AG04450 (cell line): Measurements from ENCODE around the gene SCNN1G. TPM values are rescaled to one million over a fixed set of nuclear protein-coding genes. Genes with fewer than 3 reads are reported as not detected.
"Not testable (repeated sequence)": the region's sequence is repeated elsewhere in the genome, so short reads cannot be mapped to it uniquely, and the experiment has no call there.

Experiments
- CTCF ChIA-PET: fragments of 300-600, 350-600 bp; formaldehyde crosslinking; extraction: SDS; loops from one replicate; lab custom pipeline; 2022; ENCODE audit warnings: antibody characterized with exemption, inconsistent platforms; lab: Charles Lee
- POLR2A ChIA-PET: fragments of 350-600 bp; formaldehyde crosslinking; extraction: SDS; loops from one replicate; lab custom pipeline; 2021; ENCODE audit warnings: antibody characterized with exemption, inconsistent platforms; lab: Yijun Ruan, JAX
- DNase-seq: peaks from one replicate; pipeline ENCODE4 v3.0.0-alpha.2; 2011; ENCODE audit warnings: low read depth, low spot score
- H3K27ac ChIP-seq: one replicate; pipeline ENCODE4 v1.5.1; 2012; ENCODE audit warnings: low read depth, low read length, control low read depth
- H3K27me3 ChIP-seq: one replicate; pipeline ENCODE4 v1.6.0; 2012; ENCODE audit warnings: low read length; ENCODE audit not compliant: control insufficient read depth, insufficient read depth
- H3K4me3 ChIP-seq: 2 replicates; pipeline ENCODE4 v1.5.1; 2011; ENCODE audit warnings: mild to moderate bottlenecking, low read depth, low read length, control low read depth
- H3K9me3 ChIP-seq: 2 replicates; pipeline ENCODE4 v1.5.1; 2012; ENCODE audit warnings: low read length; ENCODE audit not compliant: control insufficient read depth, insufficient read depth
- CTCF ChIP-seq: IDR thresholded peaks from 2 replicates; pipeline ENCODE4 v1.5.1; 2011; ENCODE audit warnings: low read depth, low read length, control low read depth, inconsistent platforms
- polyA plus RNA-seq: library from polyadenylated mRNA; depleted of rRNA; stranded (reverse); fragments of >200 nt; gene quantifications from 2 replicates; pipeline ENCODE4 v1.2.3, GENCODE V29; 2011

Gene SCNN1G
- polyA plus RNA-seq, 1 experiment = not detected

DNA sequence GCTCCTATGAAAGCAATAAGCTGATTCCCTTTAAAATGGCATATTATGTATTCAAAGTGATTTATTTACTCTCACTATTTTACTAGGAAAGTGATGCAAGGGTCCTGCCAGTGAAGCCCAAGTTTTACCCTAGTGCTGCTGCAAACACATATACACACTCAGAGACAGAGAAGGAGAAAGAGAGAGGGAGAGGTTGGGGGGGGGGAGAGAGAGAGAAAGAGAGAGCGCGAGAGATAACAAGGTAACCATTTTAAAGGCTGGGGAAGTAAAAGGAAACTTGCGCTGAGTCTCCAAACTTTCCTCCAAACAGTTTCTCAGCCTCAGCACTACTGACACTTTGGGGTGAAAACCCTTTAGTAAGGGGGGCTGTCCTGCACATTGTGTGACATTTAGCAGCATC lies 39.2 kb upstream of the SCNN1G start:
- DNase-seq = no peak
- Histone ChIP-seq H3K27ac (no peak overlapping the region), H3K27me3 (no peaks in the 10 kb centered on the region), H3K9me3 (no peaks in the 10 kb centered on the region; the same call in 1 of the 2 replicates), H3K4me3 (no peak overlapping the region)
- POLR2A ChIA-PET = no interaction called here
- CTCF ChIA-PET = interaction anchor here (0.6 to 1.7 kb wide), 2 partner anchors 18 to 291 kb away, joined by 3 to 11 read pairs; no protein-coding TSS in a partner anchor
- no peak for TF ChIP-seq CTCF

- POLR2A ChIA-PET, H3K9me3 ChIP-seq, H3K4me3 ChIP-seq, H3K27ac ChIP-seq, H3K27me3 ChIP-seq, DNase-seq: not testable (repeated sequence)
- CTCF ChIA-PET = interaction anchor here (0.7 to 1.8 kb wide), 2 partner anchors 12 to 291 kb away, joined by 3 to 6 read pairs; no protein-coding TSS in a partner anchor
Measured at GRCh38 chr16:23144393-23144792, 38.2 kb upstream of the SCNN1G start.

GRCh38 chr16:23145186-23145585 lies 37.4 kb upstream of the SCNN1G start:
- CTCF ChIA-PET = interaction anchor here (0.6 to 1.8 kb wide), 5 partner anchors 13 to 1046 kb away, joined by 3 to 6 read pairs (median 3); no protein-coding TSS in a partner anchor
- Histone ChIP-seq H3K4me3 (no peak overlapping the region), H3K9me3 (no peaks in the 10 kb centered on the region), H3K27me3 (no peaks in the 10 kb centered on the region), H3K27ac (no peak overlapping the region)
- TF ChIP-seq CTCF = no peak
- no peak for DNase-seq
- POLR2A ChIA-PET = no interaction called here

DNA sequence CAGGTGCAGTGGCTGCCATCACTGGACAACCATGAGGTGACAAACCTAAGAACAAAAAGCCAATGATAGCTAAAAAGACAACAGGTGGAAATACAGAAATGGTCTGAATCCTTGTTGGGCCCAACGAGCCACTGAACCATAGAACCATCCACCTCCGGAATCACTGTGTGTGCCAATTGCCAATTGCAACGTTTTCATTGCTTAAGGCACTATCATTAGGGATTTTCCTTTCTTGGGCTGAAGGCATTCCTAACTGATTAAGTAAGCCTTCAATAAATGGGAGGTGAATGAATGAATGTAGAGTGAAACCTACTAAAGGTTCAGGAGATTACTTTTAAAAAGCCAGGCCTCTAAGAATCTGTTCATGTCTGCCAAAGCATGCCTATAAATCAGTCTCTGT lies 36.9 kb upstream of the SCNN1G start:
- Histone ChIP-seq H3K4me3 (no peak overlapping the region), H3K27me3 (peaks cover under 1% of the 10 kb centered on the region), H3K9me3 (no peaks in the 10 kb centered on the region), H3K27ac (no peak overlapping the region)
- ChIA-PET CTCF (interaction anchor here (0.6 to 1.8 kb wide), 4 partner anchors 288 to 1047 kb away, joined by 3 to 6 read pairs (median 3); no protein-coding TSS in a partner anchor), POLR2A (no interaction called here)
- no peak for DNase-seq
- TF ChIP-seq CTCF = no peak

- POLR2A ChIA-PET = no interaction called here
Measured at GRCh38 chr16:23146877-23147601, 35.5 kb upstream of the SCNN1G start.

More at GRCh38 chr16:23146877-23147601, 35.5 kb upstream of the SCNN1G start:
- Histone ChIP-seq H3K27ac (no peak overlapping the region), H3K27me3 (peaks cover 2% of the 10 kb centered on the region), H3K9me3 (no peaks in the 10 kb centered on the region), H3K4me3 (no peak overlapping the region)
- CTCF ChIA-PET = interaction anchor here (0.5 to 1.3 kb wide), 2 partner anchors 289 to 1967 kb away, joined by 3 read pairs; no protein-coding TSS in a partner anchor
- no peak for DNase-seq
- TF ChIP-seq CTCF = no peak
